ENCODE results near the gene CD163L1.

DNA sequence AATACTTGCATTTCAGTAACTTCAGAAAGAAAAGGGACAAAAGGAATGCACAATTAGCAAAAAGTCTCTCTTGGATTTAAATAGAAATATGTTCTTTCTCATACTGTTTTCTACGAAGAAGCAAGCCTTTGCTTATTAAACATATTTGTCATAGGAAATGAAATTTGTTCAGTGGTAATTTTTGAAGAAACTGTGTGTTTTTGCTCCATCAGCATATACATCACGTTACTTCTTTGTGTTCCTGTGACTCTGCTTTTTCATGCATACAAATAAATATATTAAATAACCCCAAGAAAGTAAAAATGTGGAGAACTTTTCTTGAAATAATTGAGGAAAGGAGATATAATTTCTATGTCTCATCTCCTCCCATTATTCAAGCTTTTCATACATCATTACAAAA is 39.7 kb downstream of the CD163L1 start:
- TF ChIP-seq, protein P1, sequence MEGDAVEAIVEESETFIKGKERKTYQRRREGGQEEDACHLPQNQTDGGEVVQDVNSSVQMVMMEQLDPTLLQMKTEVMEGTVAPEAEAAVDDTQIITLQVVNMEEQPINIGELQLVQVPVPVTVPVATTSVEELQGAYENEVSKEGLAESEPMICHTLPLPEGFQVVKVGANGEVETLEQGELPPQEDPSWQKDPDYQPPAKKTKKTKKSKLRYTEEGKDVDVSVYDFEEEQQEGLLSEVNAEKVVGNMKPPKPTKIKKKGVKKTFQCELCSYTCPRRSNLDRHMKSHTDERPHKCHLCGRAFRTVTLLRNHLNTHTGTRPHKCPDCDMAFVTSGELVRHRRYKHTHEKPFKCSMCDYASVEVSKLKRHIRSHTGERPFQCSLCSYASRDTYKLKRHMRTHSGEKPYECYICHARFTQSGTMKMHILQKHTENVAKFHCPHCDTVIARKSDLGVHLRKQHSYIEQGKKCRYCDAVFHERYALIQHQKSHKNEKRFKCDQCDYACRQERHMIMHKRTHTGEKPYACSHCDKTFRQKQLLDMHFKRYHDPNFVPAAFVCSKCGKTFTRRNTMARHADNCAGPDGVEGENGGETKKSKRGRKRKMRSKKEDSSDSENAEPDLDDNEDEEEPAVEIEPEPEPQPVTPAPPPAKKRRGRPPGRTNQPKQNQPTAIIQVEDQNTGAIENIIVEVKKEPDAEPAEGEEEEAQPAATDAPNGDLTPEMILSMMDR (IDR thresholded peaks at IDR 0.05): no peak
- TF ChIP-seq POLR2A (IDR thresholded peaks at IDR 0.05): no peak
